Fibroblast of skin of left biceps (primary cell): Measurements from ENCODE around the gene METRNL.

Source experiments
- DNase-seq, 2 experiments: peaks; one replicate each; pipeline ENCODE4 v3.0.0-alpha.2; 2013; ENCODE audit warnings: low read depth in 2 of 2

Gene METRNL

GRCh38 chr17:83067071-83067717 lies 12.2 kb upstream of the METRNL start:
- no peak for DNase-seq

- DNase-seq: no peak
Measured at GRCh38 chr17:83067718-83068261, 11.6 kb upstream of the METRNL start.

GRCh38 chr17:83068641-83069570 lies 10.5 kb upstream of the METRNL start:
- DNase-seq: no peak

GRCh38 chr17:83069571-83069906 lies 9.9 kb upstream of the METRNL start:
- no peak for DNase-seq

- no peak for DNase-seq
Measured at GRCh38 chr17:83069931-83070742, 9.3 kb upstream of the METRNL start.

GRCh38 chr17:83070800-83071341 lies 8.5 kb upstream of the METRNL start:
- no peak for DNase-seq

- DNase-seq: no peak
Measured at GRCh38 chr17:83071365-83071764, 8.0 kb upstream of the METRNL start.

- DNase-seq: no peak
Measured at GRCh38 chr17:83071966-83072562, 7.3 kb upstream of the METRNL start.

- no peak for DNase-seq
Measured at GRCh38 chr17:83072600-83073358, 6.6 kb upstream of the METRNL start.

GRCh38 chr17:83073389-83074063 lies 5.9 kb upstream of the METRNL start:
- DNase-seq: no peak

- no peak for DNase-seq
Measured at GRCh38 chr17:83074486-83075223, 4.8 kb upstream of the METRNL start.

- no peak for DNase-seq
Measured at GRCh38 chr17:83075270-83075880, 4.0 kb upstream of the METRNL start.

GRCh38 chr17:83076938-83077337 lies 2.5 kb upstream of the METRNL start:
- DNase-seq: no peak

- DNase-seq: no peak
Measured at GRCh38 chr17:83077411-83077810, 2.0 kb upstream of the METRNL start.

- no peak for DNase-seq
Measured at GRCh38 chr17:83077939-83078338, 1.5 kb upstream of the METRNL start.

GRCh38 chr17:83078378-83079351 lies 744 bp upstream of the METRNL start:
- DNase-seq: no peak

GRCh38 chr17:83079766-83080578 lies 563 bp downstream of the METRNL start:
- DNase-seq: no peak
